NOMO-1 (cell line): ENCODE results near the gene SLC35G6.
"Not testable (repeated sequence)": the region's sequence is repeated elsewhere in the genome, so short reads cannot be mapped to it uniquely, and the experiment has no call there.

Experiments used
- DNase-seq, 2 experiments: peaks; one replicate each; lab custom pipeline; 2025; ENCODE audit not compliant: unreplicated experiment in 2 of 2; lab: John Stamatoyannopoulos, UW

The SLC35G6 gene

GRCh38 chr17:7481275-7481674 is at the start of gene SLC35G6:
SLC35G6 (plus strand) TSS chr17:7481446; CDS start chr17:7481517, 71 bp downstream.
- DNase-seq: not testable (repeated sequence)

- DNase-seq: no peak
These were observed 49.0 kb upstream of the SLC35G6 start for GRCh38 chr17:7432296-7432695.

GRCh38 chr17:7435676-7436555 is 45.3 kb upstream of the SLC35G6 start:
- DNase-seq: peak; percentile 69 to 74

GRCh38 chr17:7436556-7437368 is 44.5 kb upstream of the SLC35G6 start:
- peak; percentile 77 to 85 for DNase-seq

- no peak for DNase-seq
These were observed 43.8 kb upstream of the SLC35G6 start for GRCh38 chr17:7437369-7437863.

- DNase-seq: peak; percentile 39 to 49
These were observed 43.2 kb upstream of the SLC35G6 start for GRCh38 chr17:7437950-7438614.

GRCh38 chr17:7438656-7439460 is 42.4 kb upstream of the SLC35G6 start:
- DNase-seq: no peak

GRCh38 chr17:7439462-7440112 is 41.7 kb upstream of the SLC35G6 start, which contains the start of gene FGF11:
FGF11 (plus strand) TSS chr17:7439512; CDS start chr17:7439621, 109 bp downstream.
- no peak for DNase-seq

GRCh38 chr17:7440113-7440833 is 41.0 kb upstream of the SLC35G6 start:
- no peak for DNase-seq

GRCh38 chr17:7440834-7441195 is 40.4 kb upstream of the SLC35G6 start:
- no peak for DNase-seq

GRCh38 chr17:7441266-7441665 is 40.0 kb upstream of the SLC35G6 start:
- no peak for DNase-seq

- DNase-seq: no peak
These were observed 39.1 kb upstream of the SLC35G6 start for GRCh38 chr17:7442142-7442541.

- DNase-seq: no peak
These were observed 37.5 kb upstream of the SLC35G6 start for GRCh38 chr17:7443499-7444485.

GRCh38 chr17:7444682-7445618 is 36.3 kb upstream of the SLC35G6 start, which contains the start of gene CHRNB1:
CHRNB1 (plus strand) TSS chr17:7445061; CDS start chr17:7445128, 67 bp downstream.
- no peak for DNase-seq

- no peak for DNase-seq
These were observed 35.7 kb upstream of the SLC35G6 start for GRCh38 chr17:7445619-7445968.

- DNase-seq: no peak
These were observed 32.8 kb upstream of the SLC35G6 start for GRCh38 chr17:7448461-7448860.
